ENCODE results near the gene ARAP1. TPM values are rescaled to one million over a fixed set of nuclear protein-coding genes. Genes with fewer than 3 reads are reported as not detected.

Gene ARAP1
- total RNA-seq, 1 experiment from 2014 or later = 151 TPM

DNA sequence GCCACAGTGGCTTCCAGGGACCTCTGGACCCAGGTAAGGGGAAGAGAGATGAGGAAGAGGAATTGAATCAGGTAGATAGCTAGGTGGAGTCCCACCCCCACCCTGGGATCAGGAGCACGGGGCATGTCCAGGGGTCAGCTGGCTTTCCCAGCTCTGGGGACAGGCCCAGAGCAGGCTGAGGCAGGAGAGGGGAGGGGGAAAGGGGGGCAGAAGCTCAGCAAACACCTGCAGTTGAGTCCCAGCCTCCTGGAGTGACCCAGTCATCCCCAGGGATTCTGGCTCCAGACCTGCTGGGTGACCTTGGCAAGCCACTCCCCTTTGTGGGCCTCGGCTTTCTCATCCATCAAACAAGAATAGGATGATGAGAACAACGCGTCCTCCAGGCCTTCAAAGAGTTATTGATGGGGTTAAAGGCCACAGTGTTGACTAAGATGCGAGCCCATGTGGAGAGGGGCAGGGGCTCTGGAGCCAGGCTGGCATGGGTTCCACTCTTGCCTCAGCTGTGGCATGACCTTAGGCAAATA is 25.6 kb upstream of the ARAP1 start:
- Histone ChIP-seq H3K36me3 (ENCODE audit: low read depth) (peaks cover 9% of the 10 kb centered on the region; the same call in 1 of the 2 replicates), H3K79me2 (ENCODE audit: low read depth) (peaks cover 72% of the 10 kb centered on the region), H3K9me3 (ENCODE audit: insufficient read depth, low read depth) (no peaks in the 10 kb centered on the region), H3F3A (ENCODE audit: insufficient read depth, low read depth) (peaks cover 24% of the 10 kb centered on the region), H3K9me2 (ENCODE audit: insufficient read depth) (no peaks in the 10 kb centered on the region), H3K27me3 (ENCODE audit: insufficient read depth, low read depth) (no peaks in the 10 kb centered on the region), H3K4me1 (replicated peaks; ENCODE audit: insufficient read depth) (peaks cover 55% of the 10 kb centered on the region), H3K27ac (peak overlapping the region; percentile 22; the same call in 1 of the 2 replicates), H3K4me3 (no peak overlapping the region), H3K4me2 (peak overlapping the region; percentile 51), H2AFZ (no peak overlapping the region), H4K20me1 (ENCODE audit: insufficient read depth) (peaks cover 18% of the 10 kb centered on the region; the same call in 1 of the 2 replicates)
- ChIA-PET CTCF (no interaction called here), POLR2A (ENCODE audit: unreplicated experiment) (interaction anchor here (0.7 kb wide), 1 partner anchor 16 kb away, joined by 7 read pairs; the partner anchor contains the start of gene STARD10)
- no TSS peak for BruUV-seq (replicated peaks)
- intact Hi-C loops (cut with micrococcal nuclease; ENCODE audit: unreplicated experiment) = no loop called here
- DNase-seq = no peak
- TF ChIP-seq, protein P1, sequence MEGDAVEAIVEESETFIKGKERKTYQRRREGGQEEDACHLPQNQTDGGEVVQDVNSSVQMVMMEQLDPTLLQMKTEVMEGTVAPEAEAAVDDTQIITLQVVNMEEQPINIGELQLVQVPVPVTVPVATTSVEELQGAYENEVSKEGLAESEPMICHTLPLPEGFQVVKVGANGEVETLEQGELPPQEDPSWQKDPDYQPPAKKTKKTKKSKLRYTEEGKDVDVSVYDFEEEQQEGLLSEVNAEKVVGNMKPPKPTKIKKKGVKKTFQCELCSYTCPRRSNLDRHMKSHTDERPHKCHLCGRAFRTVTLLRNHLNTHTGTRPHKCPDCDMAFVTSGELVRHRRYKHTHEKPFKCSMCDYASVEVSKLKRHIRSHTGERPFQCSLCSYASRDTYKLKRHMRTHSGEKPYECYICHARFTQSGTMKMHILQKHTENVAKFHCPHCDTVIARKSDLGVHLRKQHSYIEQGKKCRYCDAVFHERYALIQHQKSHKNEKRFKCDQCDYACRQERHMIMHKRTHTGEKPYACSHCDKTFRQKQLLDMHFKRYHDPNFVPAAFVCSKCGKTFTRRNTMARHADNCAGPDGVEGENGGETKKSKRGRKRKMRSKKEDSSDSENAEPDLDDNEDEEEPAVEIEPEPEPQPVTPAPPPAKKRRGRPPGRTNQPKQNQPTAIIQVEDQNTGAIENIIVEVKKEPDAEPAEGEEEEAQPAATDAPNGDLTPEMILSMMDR (conservative IDR thresholded peaks at IDR 0.05) = no peak
- TF ChIP-seq EZH2 (IDR thresholded peaks at IDR 0.05; ENCODE audit: low read depth) = no peak

DNA sequence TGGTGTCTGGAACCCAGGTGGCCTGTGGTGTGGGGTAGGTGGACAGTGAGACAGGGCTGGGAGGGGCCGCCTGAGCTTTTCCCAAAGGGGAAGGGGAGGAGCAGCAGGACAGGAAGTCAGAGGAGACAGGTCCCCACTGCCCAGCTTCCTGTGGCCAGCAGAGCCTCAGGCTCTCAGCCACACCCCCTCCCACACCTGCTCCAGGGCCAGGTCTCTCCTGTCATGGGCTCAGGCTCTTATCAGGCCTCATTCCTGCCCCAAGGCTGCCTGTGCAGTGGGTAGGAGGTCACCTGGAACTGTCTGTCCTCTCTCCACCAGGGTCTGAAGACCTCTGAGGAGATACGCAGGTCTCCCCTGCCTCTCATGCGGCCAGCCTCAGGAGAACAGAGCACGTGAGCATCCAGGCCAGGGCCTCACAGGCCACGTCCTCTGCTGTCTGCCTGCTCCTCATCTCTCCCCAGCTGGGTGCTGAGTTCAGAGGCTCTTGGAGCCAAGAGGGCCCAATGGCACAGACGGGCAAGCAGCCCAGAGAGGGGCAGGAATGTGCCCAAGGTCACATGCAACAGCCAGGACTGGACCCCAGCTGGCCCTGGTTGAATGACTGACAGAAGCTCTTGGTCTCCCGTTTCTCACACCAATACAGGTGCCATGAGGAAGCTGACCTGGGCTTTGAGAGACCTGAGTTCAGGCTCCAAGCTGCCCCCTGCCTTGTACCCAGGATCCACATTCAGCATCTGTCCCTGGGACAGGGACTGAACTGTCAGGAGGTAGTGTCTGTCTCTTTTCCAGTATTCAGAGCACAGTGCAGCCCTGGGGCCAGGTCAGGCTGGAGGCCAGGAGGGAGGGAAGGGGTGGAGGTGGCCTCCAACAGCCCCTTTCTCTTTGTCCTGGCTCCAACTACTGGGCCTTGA is 24.9 kb upstream of the ARAP1 start:
- Histone ChIP-seq H3K9me2 (ENCODE audit: insufficient read depth) (no peaks in the 10 kb centered on the region), H3K36me3 (ENCODE audit: low read depth) (peaks cover 9% of the 10 kb centered on the region; the same call in 1 of the 2 replicates), H2AFZ (no peak overlapping the region), H3K9me3 (ENCODE audit: insufficient read depth, low read depth) (no peaks in the 10 kb centered on the region), H4K20me1 (ENCODE audit: insufficient read depth) (peaks cover 18% of the 10 kb centered on the region; the same call in 1 of the 2 replicates), H3K4me2 (peak overlapping the region; percentile 51), H3F3A (ENCODE audit: insufficient read depth, low read depth) (peaks cover 22% of the 10 kb centered on the region; the same call in 1 of the 2 replicates), H3K27ac (peak overlapping the region; percentile 22), H3K4me3 (no peak overlapping the region), H3K79me2 (ENCODE audit: low read depth) (peaks cover 77% of the 10 kb centered on the region), H3K4me1 (replicated peaks; ENCODE audit: insufficient read depth) (peaks cover 47% of the 10 kb centered on the region), H3K27me3 (ENCODE audit: insufficient read depth, low read depth) (no peaks in the 10 kb centered on the region)
- DNase-seq = peak; percentile 65 to 75
- CTCF ChIA-PET = interaction anchor here (0.6 kb wide), 1 partner anchor 42 kb away, joined by 3 read pairs; no protein-coding TSS in a partner anchor
- BruUV-seq (replicated peaks) = no TSS peak
- intact Hi-C loops (cut with micrococcal nuclease; ENCODE audit: unreplicated experiment) = no loop called here
- POLR2A ChIA-PET (ENCODE audit: unreplicated experiment) = interaction anchor here (0.6 to 0.7 kb wide), 2 partner anchors 17 to 704 kb away, joined by 3 to 7 read pairs; partner anchors contain the start of gene STARD10
- TF ChIP-seq EZH2 (IDR thresholded peaks at IDR 0.05; ENCODE audit: low read depth) = no peak
- TF ChIP-seq, protein P1 (conservative IDR thresholded peaks at IDR 0.05) = no peak

DNA sequence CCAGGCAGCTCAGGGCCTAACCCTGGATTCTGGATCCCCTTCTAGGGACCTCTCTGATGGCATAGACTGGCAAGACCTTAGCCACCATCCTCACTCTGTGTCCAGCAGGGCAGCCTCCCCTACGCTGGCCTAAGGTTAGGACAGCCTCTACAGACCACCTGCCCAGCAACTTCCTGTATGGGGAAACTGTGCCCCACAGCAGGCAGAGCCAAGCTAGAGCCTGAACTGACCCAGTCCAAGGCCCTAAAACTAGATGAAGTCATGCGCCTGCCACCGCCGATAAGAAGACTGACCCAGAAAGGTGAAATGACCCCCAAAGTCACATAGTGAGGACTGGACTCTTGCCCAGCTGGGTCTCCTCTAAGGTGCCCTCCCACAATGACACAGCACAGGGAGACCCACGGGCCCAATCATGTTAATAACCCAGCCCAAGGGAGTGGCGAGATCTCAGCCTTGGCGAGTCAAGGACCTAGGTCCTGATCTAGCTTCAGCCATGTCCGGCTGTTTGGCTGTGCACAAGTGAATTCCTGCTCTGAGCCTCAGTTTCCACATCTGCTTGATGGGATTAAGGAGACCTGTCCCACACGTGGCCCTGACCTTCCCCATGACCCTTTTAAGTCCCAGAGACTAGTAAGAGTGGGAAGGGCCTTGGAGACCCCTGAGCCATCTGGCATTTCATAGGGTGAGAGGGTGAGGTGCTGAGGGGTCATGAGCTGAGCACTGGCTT is 24.1 kb upstream of the ARAP1 start:
- peaks cover 9% of the 10 kb centered on the region; the same call in 1 of the 2 replicates for H3K36me3 ChIP-seq (ENCODE audit: low read depth)
- CTCF ChIA-PET = interaction anchor here (0.6 kb wide), 1 partner anchor 41 kb away, joined by 3 read pairs; no protein-coding TSS in a partner anchor
- no peak for DNase-seq
- peaks cover 18% of the 10 kb centered on the region; the same call in 1 of the 2 replicates for H4K20me1 ChIP-seq (ENCODE audit: insufficient read depth)
- H3K27ac ChIP-seq = no peak overlapping the region
- peaks cover 44% of the 10 kb centered on the region for H3K4me1 ChIP-seq (replicated peaks; ENCODE audit: insufficient read depth)
- H3K79me2 ChIP-seq (ENCODE audit: low read depth) = peaks cover 77% of the 10 kb centered on the region
- intact Hi-C loops (cut with micrococcal nuclease; ENCODE audit: unreplicated experiment) = no loop called here
- H3F3A ChIP-seq (ENCODE audit: insufficient read depth, low read depth) = peaks cover 22% of the 10 kb centered on the region; the same call in 1 of the 2 replicates
- no peak overlapping the region for H3K4me3 ChIP-seq
- no peaks in the 10 kb centered on the region for H3K27me3 ChIP-seq (ENCODE audit: insufficient read depth, low read depth)
- POLR2A ChIA-PET (ENCODE audit: unreplicated experiment) = interaction anchor here (0.6 kb wide), 2 partner anchors 47 to 703 kb away, joined by 3 to 15 read pairs; no protein-coding TSS in a partner anchor
- peak overlapping the region; percentile 51 for H3K4me2 ChIP-seq
- H2AFZ ChIP-seq = no peak overlapping the region
- TF ChIP-seq, protein P1 (conservative IDR thresholded peaks at IDR 0.05) = no peak
- no peak for TF ChIP-seq EZH2 (IDR thresholded peaks at IDR 0.05; ENCODE audit: low read depth)
- no TSS peak for BruUV-seq (replicated peaks)
- no peaks in the 10 kb centered on the region for H3K9me2 ChIP-seq (ENCODE audit: insufficient read depth)
- no peaks in the 10 kb centered on the region for H3K9me3 ChIP-seq (ENCODE audit: insufficient read depth, low read depth)
